Fibroblast of lung (primary cell): ENCODE results near the gene TBRG1.

Experiments
- CTCF ChIP-seq, 2 donors: IDR thresholded peaks in 1 of 2; conservative IDR thresholded peaks in 1 of 2; 1 replicate in 1 of 2; 2 replicates in 1 of 2; pipeline ENCODE4 v1.5.1; 2011 to 2012; ENCODE audit warnings: low read length in 2 of 2, control low read depth in 1 of 2, inconsistent platforms in 1 of 2, low read depth in 1 of 2, mild to moderate bottlenecking in 1 of 2
- EZH2 ChIP-seq: IDR thresholded peaks from 2 replicates; pipeline ENCODE4 v1.5.1; 2012; ENCODE audit warnings: low read length, control low read depth, mild to moderate bottlenecking; ENCODE audit errors: missing control alignments

GRCh38 chr11:124640666-124641065 lies 18.0 kb downstream of the TBRG1 start:
- TF ChIP-seq CTCF (conservative IDR thresholded peaks at IDR 0.05 in 1 of 2, IDR thresholded peaks at IDR 0.05 in 1 of 2; ENCODE audit: low read depth in 1 of 2, low read length in 2 of 2) (no peak), EZH2 (no peak)
